Activated B cell treated with CpG ODN at 0.5 μM for 24 hours (primary cell): ENCODE results near the gene TIMM22. TPM values are rescaled to one million over a fixed set of nuclear protein-coding genes. Genes with fewer than 3 reads are reported as not detected.

Source experiments
- ATAC-seq: fragments of 200-7000 bp; cut with Tn5 transposase; one replicate; pipeline ENCODE4 v1.10.0; 2021; ENCODE audit warnings: low read depth, mild to moderate bottlenecking, moderate library complexity
- CTCF ChIA-PET: fragments of 350-600 bp; sonication (Branson Sonifier 250); formaldehyde crosslinking; loops from one replicate; lab custom pipeline; 2021; ENCODE audit warnings: antibody characterized with exemption; lab: Charles Lee
- POLR2A ChIA-PET: fragments of 350-600 bp; sonication (Branson Sonifier 250); formaldehyde crosslinking; loops from one replicate; lab custom pipeline; 2021; ENCODE audit warnings: antibody characterized with exemption; lab: Charles Lee
- DNase-seq: peaks from one replicate; pipeline ENCODE4 v3.0.0; 2022
- H3K27ac Mint-ChIP-seq: one replicate; pipeline ENCODE4 v1.8.0; 2020; ENCODE audit warnings: mixed read lengths
- H3K27me3 Mint-ChIP-seq: one replicate; pipeline ENCODE4 v1.8.0; 2021; ENCODE audit warnings: mixed read lengths
- H3K36me3 Mint-ChIP-seq: one replicate; pipeline ENCODE4 v1.8.0; 2021; ENCODE audit warnings: low read depth, mixed read lengths
- H3K4me1 Mint-ChIP-seq: one replicate; pipeline ENCODE4 v1.8.0; 2021; ENCODE audit warnings: mixed read lengths
- H3K4me3 Mint-ChIP-seq: one replicate; pipeline ENCODE4 v1.8.0; 2020; ENCODE audit warnings: mild to moderate bottlenecking, mixed read lengths
- H3K9me3 Mint-ChIP-seq: one replicate; pipeline ENCODE4 v1.8.0; 2020; ENCODE audit warnings: mixed read lengths
- CTCF ChIP-seq: fragments of 200-600 bp; IDR thresholded peaks from one replicate; pipeline ENCODE4 v1.8.0; 2022; ENCODE audit warnings: antibody characterized with exemption, mild to moderate bottlenecking
- intact Hi-C: fragments of 100-400 bp; cut with micrococcal nuclease; formaldehyde crosslinking; loops from one replicate; pipeline ENCODE4 v1.15.1; 2024
- total RNA-seq: library from RNA; stranded (reverse); gene quantifications from 2 replicates; pipeline ENCODE4 v1.2.3, GENCODE V29; 2022

The TIMM22 gene
- total RNA-seq, 1 donor from 2014 or later, result 11.1 TPM

DNA sequence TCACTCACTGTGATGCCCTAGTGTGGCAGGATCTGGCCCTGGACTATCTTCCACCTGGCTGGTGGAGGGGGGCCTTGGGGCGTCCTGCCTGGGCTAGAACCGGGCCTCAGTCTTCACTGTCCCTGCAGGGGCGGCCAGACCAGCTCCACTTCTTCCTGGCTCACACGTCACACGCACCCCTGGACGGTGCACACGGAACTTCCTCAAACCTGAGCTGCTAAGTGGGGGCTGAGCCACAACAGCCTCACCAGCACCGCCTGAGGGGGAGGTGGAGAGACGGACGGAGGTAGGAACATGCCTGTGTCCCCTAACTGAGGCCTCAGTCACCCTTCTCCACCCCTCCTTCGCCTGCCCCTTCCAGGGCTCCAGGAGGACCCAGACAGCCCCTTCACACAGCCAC lies 36.6 kb downstream of the TIMM22 start:
- H3K4me1 Mint-ChIP-seq, result peaks cover 24% of the 10 kb centered on the region
- ATAC-seq, result peak; percentile 52
- no peak for DNase-seq

GRCh38 chr17:1034652-1035210 lies 37.8 kb downstream of the TIMM22 start:
- Mint-ChIP-seq H3K4me3 (no peak overlapping the region), H3K4me1 (peaks cover 28% of the 10 kb centered on the region), H3K36me3 (peaks cover 16% of the 10 kb centered on the region), H3K27me3 (no peaks in the 10 kb centered on the region), H3K27ac (no peak overlapping the region), H3K9me3 (no peaks in the 10 kb centered on the region)
- CTCF ChIA-PET, result no interaction called here
- no peak for TF ChIP-seq CTCF
- POLR2A ChIA-PET, result no interaction called here
- ATAC-seq (no peak), DNase-seq (no peak)
- intact Hi-C loops, result no loop called here

More for the DNA sequence above, 36.6 kb downstream of the TIMM22 start:
- no peak for TF ChIP-seq CTCF
- peaks cover 16% of the 10 kb centered on the region for H3K36me3 Mint-ChIP-seq
- H3K4me3 Mint-ChIP-seq, result no peak overlapping the region
- CTCF ChIA-PET, result no interaction called here
- POLR2A ChIA-PET, result no interaction called here
- no peak overlapping the region for H3K27ac Mint-ChIP-seq
- no peaks in the 10 kb centered on the region for H3K27me3 Mint-ChIP-seq
- intact Hi-C loops, result no loop called here
- no peaks in the 10 kb centered on the region for H3K9me3 Mint-ChIP-seq

DNA sequence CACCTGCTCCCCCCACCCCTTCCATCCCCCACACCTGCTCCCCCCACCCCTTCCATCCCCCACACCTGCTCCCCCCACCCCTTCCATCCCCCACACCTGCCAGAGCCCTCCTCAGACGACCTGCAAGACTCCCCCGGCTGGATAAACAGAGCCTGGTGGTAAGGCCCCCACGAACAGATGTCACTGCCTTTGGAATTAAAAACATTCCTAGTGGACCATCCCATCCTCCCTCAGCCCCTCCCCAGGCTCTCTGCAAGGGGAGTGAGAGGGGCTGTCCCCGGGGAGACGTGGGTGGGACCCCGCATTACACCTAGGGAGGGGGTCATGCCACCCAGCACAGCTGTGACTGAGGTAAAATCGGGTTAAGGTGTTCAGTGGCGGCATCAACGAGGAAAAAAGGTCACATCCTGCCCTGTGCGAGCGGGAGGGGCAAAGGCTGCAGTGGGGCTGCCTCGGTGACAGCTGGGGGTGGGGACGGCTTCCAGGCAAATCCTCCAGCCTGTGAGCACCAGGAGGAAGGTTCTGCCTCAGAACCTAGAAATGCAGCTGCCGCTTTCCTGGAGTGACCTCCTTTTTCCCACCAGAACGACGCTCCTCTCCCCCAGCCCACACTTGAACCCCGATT lies 38.7 kb downstream of the TIMM22 start:
- H3K27ac Mint-ChIP-seq, result no peak overlapping the region
- H3K9me3 Mint-ChIP-seq, result no peaks in the 10 kb centered on the region
- no peak for TF ChIP-seq CTCF
- peaks cover 16% of the 10 kb centered on the region for H3K36me3 Mint-ChIP-seq
- ChIA-PET POLR2A (no interaction called here), CTCF (no interaction called here)
- H3K4me3 Mint-ChIP-seq, result no peak overlapping the region
- intact Hi-C loops, result no loop called here
- H3K27me3 Mint-ChIP-seq, result no peaks in the 10 kb centered on the region
- ATAC-seq (no peak), DNase-seq (no peak)
- H3K4me1 Mint-ChIP-seq, result peaks cover 29% of the 10 kb centered on the region

DNA sequence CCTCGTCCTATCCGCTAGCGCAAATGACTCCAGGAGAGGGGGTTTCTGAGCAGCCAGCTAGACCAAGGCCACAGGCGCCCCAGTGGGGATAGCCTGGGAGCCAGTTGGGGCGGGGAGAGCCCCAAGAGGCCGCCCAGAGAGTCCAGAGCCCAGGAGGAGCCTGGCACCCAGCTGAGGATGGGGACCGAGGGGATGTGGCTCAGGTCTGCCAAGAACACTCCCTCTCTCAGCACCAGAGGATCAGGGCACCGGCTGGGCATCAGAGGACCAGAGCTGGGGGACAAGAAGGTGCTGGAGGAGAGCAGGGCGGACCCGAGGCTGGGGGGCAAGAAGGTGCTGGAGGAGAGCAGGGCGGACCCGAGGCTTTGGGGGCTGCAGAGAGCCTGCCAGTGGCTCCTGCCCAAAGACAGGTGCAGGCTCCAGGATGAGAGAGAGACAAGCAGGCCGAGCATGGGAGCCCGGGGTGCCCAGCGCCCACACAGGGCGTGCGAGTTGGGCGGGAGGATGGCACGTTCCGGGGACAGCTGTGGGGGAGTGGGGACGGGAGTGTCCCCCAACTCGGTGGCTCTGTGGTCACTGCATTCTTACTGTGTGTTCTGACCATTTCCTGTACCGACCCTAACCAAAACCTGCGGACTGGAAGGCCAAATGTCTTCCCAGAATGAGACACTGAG lies 39.4 kb downstream of the TIMM22 start:
- DNase-seq (no peak), ATAC-seq (no peak)
- Mint-ChIP-seq H3K27ac (no peak overlapping the region), H3K9me3 (no peaks in the 10 kb centered on the region), H3K4me1 (peaks cover 29% of the 10 kb centered on the region), H3K4me3 (no peak overlapping the region), H3K27me3 (no peaks in the 10 kb centered on the region), H3K36me3 (peaks cover 15% of the 10 kb centered on the region)
- POLR2A ChIA-PET, result no interaction called here
- CTCF ChIA-PET, result no interaction called here
- intact Hi-C loops, result no loop called here
- no peak for TF ChIP-seq CTCF

DNA sequence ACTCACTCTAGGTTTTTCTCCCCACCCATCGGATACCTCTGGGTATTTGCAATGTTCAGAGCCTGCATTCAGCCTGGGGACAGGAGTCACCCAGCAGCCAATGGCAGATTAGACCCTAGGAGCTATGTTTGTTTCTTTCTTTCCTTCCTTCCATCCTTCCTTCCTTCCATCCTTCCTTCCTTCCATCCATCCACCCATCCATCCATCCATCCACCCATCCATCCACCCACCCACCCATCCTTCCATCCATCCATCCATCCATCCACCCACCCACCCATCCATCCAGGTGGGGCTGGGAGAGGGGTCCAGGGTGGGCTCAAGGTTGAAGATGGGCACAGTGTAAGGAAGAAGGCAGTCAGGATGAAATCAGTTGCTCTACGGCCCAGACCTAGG lies 39.9 kb downstream of the TIMM22 start:
- no peaks in the 10 kb centered on the region for H3K9me3 Mint-ChIP-seq
- intact Hi-C loops, result no loop called here
- peaks cover 15% of the 10 kb centered on the region for H3K36me3 Mint-ChIP-seq
- no peak overlapping the region for H3K27ac Mint-ChIP-seq
- DNase-seq (no peak), ATAC-seq (no peak)
- no peak for TF ChIP-seq CTCF
- ChIA-PET CTCF (no interaction called here), POLR2A (no interaction called here)
- H3K4me1 Mint-ChIP-seq, result peaks cover 29% of the 10 kb centered on the region
- no peak overlapping the region for H3K4me3 Mint-ChIP-seq
- H3K27me3 Mint-ChIP-seq, result no peaks in the 10 kb centered on the region
